Astrocyte of the spinal cord (primary cell): ENCODE measurements around the gene KRTAP5-7.
"Not testable (repeated sequence)": the region's sequence is repeated elsewhere in the genome, so short reads cannot be mapped to it uniquely, and the experiment has no call there.

Source experiments
- DNase-seq: peaks from one replicate; pipeline ENCODE4 v3.0.0; 2011; ENCODE audit warnings: low read depth, low spot score
- H3K4me3 ChIP-seq: 2 replicates; pipeline ENCODE4 v1.5.1; 2011; ENCODE audit warnings: low read depth, mild to moderate bottlenecking, low read length, moderate library complexity
- in situ Hi-C: cut with HindIII; loops from 2 replicates; pipeline ENCODE4 v1.10.0; 2017; ENCODE audit warnings: low sequenced_read_pairs
- TF ChIP-seq, protein P1 (sequence below): IDR thresholded peaks from 2 replicates; pipeline ENCODE4 v1.5.1; 2012; ENCODE audit warnings: low read depth, mild to moderate bottlenecking, low read length, inconsistent platforms

The KRTAP5-7 gene, protein sequence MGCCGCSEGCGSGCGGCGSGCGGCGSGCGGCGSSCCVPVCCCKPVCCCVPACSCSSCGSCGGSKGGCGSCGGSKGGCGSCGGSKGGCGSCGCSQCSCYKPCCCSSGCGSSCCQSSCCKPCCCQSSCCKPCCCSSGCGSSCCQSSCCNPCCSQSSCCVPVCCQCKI

DNA sequence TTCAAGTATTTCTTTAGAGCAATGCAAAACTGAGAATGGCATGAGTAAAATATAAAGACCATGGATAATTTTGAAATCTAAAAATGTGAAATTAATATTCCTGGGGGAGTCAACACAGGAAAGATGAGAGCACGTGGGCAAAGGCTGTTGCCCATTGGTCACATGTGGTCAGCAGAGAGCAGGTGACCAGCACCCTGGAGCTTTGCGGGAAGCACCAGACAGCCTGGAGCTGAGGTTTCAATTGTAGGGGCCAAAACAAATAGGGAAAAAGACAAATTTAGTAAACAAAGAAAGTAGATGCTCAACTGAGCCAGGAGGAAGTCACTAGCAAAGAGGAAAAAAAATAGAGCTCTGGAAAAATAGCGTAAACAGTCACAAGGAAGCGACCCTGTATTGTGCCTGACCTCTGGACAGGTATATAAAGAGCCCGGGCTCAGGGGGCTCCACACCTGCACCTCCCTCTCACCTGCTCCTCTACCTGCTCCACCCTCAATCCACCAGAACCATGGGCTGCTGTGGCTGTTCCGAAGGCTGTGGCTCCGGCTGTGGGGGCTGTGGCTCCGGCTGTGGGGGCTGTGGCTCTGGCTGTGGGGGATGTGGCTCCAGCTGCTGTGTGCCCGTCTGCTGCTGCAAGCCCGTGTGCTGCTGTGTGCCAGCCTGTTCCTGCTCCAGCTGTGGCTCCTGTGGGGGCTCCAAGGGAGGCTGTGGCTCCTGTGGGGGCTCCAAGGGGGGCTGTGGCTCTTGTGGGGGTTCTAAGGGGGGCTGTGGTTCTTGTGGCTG is at the start of gene KRTAP5-7:
Gene KRTAP5-7, plus strand, starts transcription at position 472 of the 780 bp plus-strand sequence. Its CDS starts 34 bp downstream, at position 506.
- DNase-seq, in situ Hi-C loops, H3K4me3 ChIP-seq: not testable (repeated sequence)

DNA sequence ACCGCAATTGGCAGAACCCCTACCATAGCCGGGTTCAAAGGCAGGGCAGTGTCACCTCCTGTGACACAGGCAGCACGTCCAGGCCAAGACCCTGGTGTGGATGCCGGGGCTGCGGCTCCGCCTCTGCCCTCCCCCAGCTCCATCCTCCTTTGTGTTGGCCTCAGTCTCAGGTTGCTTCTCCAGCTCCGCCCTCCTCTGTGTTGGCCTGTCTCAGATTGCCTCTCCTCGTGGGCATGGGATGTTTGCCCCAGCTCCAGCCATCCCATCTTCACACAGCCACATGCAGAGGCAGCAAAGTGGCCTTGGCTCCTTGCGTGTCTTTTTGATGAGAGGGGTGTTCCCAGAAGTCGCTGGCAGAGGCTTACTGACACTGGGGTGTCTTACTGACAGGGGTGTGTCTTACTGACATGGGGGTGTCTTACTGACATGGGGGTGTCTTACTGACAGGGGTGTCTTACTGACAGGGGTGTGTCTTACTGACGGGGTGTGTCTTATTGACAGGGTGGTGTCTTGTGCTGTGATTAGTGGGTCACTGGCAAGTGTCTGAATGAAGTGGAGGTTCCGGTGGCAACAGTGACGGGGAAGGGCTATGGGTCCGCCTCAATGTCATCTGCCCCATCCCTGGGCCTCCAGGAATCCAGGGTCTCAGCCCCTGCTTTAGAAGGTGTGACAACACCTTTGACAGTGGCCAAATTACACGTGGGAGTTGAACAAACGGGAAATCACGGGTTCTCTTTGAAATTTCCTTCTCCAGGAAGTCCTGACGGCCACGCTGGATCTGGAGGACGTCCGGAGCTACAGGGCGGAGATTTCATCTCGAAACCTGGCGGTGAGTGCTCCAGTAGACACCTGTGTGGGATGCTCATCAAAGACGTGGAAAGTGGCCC is 49.2 kb upstream of the KRTAP5-7 start:
- no peak for DNase-seq
- H3K4me3 ChIP-seq = no peak overlapping the region
- TF ChIP-seq, protein P1, sequence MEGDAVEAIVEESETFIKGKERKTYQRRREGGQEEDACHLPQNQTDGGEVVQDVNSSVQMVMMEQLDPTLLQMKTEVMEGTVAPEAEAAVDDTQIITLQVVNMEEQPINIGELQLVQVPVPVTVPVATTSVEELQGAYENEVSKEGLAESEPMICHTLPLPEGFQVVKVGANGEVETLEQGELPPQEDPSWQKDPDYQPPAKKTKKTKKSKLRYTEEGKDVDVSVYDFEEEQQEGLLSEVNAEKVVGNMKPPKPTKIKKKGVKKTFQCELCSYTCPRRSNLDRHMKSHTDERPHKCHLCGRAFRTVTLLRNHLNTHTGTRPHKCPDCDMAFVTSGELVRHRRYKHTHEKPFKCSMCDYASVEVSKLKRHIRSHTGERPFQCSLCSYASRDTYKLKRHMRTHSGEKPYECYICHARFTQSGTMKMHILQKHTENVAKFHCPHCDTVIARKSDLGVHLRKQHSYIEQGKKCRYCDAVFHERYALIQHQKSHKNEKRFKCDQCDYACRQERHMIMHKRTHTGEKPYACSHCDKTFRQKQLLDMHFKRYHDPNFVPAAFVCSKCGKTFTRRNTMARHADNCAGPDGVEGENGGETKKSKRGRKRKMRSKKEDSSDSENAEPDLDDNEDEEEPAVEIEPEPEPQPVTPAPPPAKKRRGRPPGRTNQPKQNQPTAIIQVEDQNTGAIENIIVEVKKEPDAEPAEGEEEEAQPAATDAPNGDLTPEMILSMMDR = no peak
- in situ Hi-C loops = no loop called here

DNA sequence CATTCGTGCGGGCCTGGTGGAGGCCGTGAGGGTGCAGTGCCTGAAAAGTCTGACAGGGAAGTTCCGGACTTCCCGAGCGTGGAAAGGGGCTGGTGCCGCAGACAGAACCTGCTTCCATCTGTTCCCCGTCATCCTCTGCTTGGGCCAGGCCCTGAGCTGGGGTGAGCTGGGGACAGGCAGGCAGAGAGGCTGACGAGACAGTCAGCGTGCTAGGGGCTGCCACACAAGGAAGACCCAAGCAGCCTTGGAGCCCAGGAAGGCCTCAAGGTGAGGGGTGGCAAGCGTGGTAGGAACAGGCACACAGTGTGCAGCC is 48.6 kb upstream of the KRTAP5-7 start:
- no peak for DNase-seq
- in situ Hi-C loops = no loop called here
- no peak overlapping the region for H3K4me3 ChIP-seq
- TF ChIP-seq, protein P1 = no peak

DNA sequence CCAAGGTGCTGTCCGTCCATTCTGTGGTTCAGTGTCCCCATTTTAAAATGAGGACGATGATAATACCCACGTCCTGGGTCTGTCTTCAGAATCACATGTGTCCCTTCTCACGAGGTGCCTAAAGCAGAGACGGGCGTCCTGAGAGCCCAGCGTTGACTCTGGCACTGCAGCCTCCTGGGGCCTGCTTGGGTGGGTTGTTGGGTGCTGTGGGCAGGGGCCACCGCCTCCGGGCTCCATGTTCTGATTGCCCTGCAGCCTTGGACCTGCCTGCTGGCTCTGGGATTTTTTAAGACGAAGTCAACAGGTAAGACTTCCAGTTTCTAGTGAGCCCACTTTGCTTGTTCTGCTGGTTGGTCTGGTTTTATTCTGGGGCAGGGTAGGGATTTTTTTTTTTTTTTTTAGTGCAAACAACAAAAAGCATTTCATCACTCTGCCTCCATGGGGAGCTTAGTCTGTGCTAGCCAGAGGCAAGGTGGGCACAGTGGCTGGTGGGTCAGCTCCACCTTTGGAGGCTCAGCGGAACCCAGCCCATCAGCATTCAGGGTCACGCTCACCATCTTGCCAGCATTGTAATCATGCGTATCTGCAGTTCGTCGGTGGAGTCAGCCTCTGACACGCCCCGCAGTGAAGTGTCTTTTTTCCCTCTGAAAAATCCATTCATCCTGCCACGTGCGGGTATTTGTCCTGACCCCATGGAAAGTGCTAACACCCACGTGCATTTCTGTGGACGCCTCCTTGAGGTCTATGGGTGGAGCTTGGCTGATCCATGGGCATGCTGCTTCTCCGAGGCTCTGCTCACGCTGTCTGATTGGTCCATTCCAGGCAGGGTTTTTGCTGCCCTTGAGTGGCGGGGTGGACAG is 45.7 kb upstream of the KRTAP5-7 start:
- H3K4me3 ChIP-seq = no peak overlapping the region
- TF ChIP-seq, protein P1 = no peak
- in situ Hi-C loops = no loop called here
- DNase-seq = no peak

DNA sequence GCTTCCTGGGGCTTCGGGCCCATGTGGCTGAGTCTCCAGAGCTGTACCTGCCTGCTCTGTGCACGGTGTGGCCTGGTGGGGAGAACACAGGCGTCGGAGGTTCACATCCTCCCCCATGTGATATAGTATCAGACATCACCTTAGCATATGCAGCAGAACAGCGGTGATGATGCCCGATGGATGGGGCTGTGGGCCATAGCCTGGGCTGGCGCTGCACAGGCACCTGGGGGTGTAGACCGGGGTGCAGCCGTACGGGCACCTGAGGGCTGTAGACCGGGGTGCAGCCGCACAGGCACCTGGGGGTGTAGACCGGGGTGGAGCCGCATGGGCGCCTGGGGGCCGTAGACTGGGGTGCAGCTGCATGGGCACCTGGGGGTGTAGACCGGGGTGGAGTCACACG is 44.9 kb upstream of the KRTAP5-7 start:
- in situ Hi-C loops = no loop called here

DNA sequence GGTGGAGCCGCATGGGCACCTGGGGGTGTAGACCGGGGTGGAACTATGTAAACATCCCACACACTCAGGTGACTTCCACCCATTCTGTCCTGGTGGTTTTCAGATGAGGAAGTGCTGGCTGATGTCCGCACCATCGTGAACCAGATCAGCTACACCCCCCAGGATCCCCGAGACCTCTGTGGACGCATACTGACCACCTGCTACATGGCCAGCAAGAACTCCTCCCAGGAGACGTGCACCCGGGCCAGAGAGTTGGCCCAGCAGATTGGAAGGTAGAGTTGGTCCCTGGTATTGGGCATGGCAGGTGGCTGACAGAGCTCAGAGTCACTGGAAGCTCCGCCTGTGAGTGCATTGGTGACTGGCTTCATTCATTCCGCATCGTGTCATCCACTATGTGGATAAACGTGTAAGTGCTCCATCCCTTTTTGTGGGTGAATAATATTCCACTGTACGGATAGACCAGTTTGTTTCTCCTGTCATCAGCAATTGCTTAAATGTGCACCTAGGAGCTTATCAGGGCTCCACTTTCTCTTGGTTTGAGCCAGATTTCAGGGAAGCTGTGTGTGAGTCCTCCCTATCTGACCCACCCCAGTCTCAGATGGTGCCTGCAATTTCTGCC is 44.2 kb upstream of the KRTAP5-7 start:
- H3K4me3 ChIP-seq = no peak overlapping the region
- in situ Hi-C loops = no loop called here
- DNase-seq = no peak
- TF ChIP-seq, protein P1 = no peak

More for the DNA sequence above, 44.9 kb upstream of the KRTAP5-7 start:
- TF ChIP-seq, protein P1 = no peak
- DNase-seq = no peak
- no peak overlapping the region for H3K4me3 ChIP-seq
